Right cardiac atrium (tissue), 5 donors: ENCODE data around the gene ABCC1. TPM values are rescaled to one million over a fixed set of nuclear protein-coding genes. Genes with fewer than 3 reads are reported as not detected.

Source experiments
- ATAC-seq, 2 donors: fragments of 200-7000 bp; cut with Tn5 transposase; one replicate each; pipeline versions ENCODE4 v1.8.0 to v1.9.1; 2020; ENCODE audit warnings: moderate library complexity in 2 of 2, mild to moderate bottlenecking in 1 of 2
- DNase-seq, 3 donors: peaks; one replicate each; pipeline ENCODE4 v3.0.0-alpha.2; 2020
- H3K27ac ChIP-seq: one replicate; pipeline ENCODE4 v1.5.1; 2013; ENCODE audit warnings: mild to moderate bottlenecking, low read length, control low read depth, moderate library complexity
- H3K27me3 ChIP-seq: one replicate; pipeline ENCODE4 v1.6.1; 2013; ENCODE audit not compliant: control insufficient read depth, insufficient read depth
- H3K4me1 ChIP-seq: one replicate; pipeline ENCODE4 v1.6.1; 2013; ENCODE audit warnings: low read length; ENCODE audit not compliant: control insufficient read depth, insufficient read depth
- H3K4me3 ChIP-seq: one replicate; pipeline ENCODE4 v1.5.1; 2013; ENCODE audit warnings: low read length, control low read depth
- H3K9me3 ChIP-seq: one replicate; pipeline ENCODE4 v1.6.1; 2013; ENCODE audit warnings: low read length; ENCODE audit not compliant: control insufficient read depth
- WGBS: extraction: QIAGEN DNeasy Blood & Tissue Kit; methylation state at CpG from one replicate; pipeline ENCODE4 v1.1.7; 2013; 5-methylcytosine and 5-hydroxymethylcytosine counted together
- intact Hi-C, 4 donors: fragments of 100-400 bp; cut with DNase I; formaldehyde crosslinking; loops; one replicate each; pipeline versions ENCODE4 v1.11.0 to v1.14.0; 2022 to 2023
- polyA plus RNA-seq: library from polyadenylated mRNA; stranded (reverse); fragments of 200-250 nt; gene quantifications from one replicate; pipeline ENCODE4 v1.2.3, GENCODE V29; 2013
- total RNA-seq, 4 donors: library from RNA; stranded (reverse); fragmentation: NEBNext Ultra II Directional; extraction: Animal tissue kit (Norgen Biotek cat#: 25700); gene quantifications; one replicate each; pipeline ENCODE4 v1.2.1, GENCODE V29; 2021
- donor health status: healthy with polysubstance abuse.
- donor health status: DM: no; HTN: yes; CAD: no.
- donor health status: DM: no; HTN: no; CAD: no.
- donor health status: DM: no; HTN: yes; CAD: no; lungs with severe emphysema.
- donor health status: DM: yes; HTN: yes; CAD: no.

ABCC1 gene
- total and polyA plus RNA-seq, 5 donors: 9.7 to 30.9 (median 24.4) TPM

DNA sequence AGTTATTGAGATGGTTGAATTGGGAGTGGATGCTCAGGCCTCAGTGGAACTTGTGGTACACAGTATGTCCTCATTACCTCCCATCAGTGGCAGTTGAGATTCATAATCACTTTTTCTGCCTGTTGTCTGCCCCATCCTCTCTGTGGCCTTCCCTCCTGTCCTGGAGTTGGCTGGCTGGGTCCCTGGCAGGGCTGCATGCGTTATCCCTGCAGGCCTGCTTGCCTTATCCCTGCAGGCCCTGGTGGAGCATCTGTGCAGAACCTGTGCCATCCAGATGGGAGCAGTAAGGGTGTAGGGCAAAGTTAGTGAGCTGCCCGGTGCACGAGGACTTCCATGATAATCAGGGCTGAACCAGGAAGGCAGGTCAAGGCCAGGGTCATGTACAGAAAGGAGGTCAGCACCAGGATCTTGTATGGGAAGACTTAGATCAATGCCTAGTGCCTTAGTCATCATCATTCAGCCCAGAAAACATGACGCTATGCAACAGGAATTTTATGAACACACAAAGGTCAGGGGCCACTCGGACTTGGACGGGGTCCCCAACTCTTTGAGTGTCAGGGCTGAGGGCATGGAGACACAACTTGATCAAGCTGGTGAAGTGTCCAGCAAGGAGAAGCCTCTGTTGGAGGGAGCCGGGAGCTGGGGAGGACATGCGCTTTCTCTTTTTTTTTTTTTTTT lies 47.2 kb downstream of the ABCC1 start:
- Histone ChIP-seq H3K4me3 (no peak overlapping the region), H3K27ac (peak overlapping the region; percentile 89), H3K27me3 (no peaks in the 10 kb centered on the region), H3K4me1 (peaks cover 18% of the 10 kb centered on the region), H3K9me3 (no peaks in the 10 kb centered on the region)
- WGBS: 40% methylated on average over 8 of the region's 8 CpGs
- intact Hi-C loops: loop anchor here in 1 of 4 donors (10.0 kb wide), 1 partner anchor 52 kb away; the partner anchor contains the start of gene ABCC1
- DNase-seq (peak; percentile 67 to 79 (median 78)), ATAC-seq (peak; percentile 45 to 67)

DNA sequence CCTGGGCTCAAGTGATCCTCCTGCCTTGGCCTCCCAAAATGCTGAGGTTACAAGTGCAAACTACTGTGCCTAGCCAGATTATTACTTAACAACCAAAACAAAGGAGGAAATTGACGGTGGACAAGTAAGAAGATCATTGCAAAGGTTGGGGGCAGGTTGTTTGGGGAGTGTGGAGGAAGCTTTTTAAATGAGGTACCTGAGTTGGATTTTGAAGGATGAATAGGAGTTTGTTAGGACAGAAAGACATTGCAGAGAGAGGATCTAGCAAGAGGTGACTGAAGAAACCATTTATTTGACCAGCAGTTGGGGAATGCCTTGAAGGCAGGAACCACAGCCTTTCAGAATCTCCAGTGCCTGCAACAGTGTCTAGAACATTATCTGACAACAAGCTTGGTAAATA lies 51.3 kb downstream of the ABCC1 start:
- intact Hi-C loops: no loop called here
- DNase-seq (no peak), ATAC-seq (no peak)
- Histone ChIP-seq H3K4me3 (no peak overlapping the region), H3K9me3 (no peaks in the 10 kb centered on the region), H3K27me3 (no peaks in the 10 kb centered on the region), H3K4me1 (peaks cover 7% of the 10 kb centered on the region), H3K27ac (no peak overlapping the region)
- 88% methylated on average over 1 of the region's 1 CpG for WGBS

DNA sequence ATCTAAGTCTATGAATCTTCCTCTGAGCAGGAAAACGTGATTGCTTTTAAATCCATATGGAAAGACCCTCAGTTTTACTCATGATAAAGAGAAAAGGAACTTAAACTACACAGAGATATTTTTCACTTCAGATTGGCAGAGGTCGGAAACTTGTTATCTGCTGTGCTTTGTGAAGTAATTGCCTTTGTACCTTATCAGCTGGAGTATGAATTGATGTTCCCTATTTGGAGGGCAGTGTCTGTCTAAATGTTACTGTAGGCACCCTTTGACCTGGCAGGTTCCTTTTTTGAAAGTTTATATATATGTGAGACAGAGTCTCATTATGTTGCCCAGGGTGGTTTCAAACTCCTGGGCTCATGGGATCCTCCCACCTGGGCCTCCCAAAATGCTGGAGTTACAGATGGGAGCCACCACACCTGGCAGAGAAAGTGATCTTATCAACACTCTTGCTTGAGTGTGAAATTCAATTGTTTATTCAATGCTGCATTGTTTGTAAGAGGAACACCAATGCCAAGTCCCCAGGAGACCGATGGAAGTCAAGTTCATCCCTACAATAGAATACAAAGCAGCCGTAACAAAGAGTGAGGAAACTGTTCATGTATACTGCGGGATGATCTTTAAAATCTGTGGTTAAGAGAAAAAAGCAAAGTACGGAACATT lies 52.3 kb downstream of the ABCC1 start:
- WGBS: 68% methylated on average over 6 of the region's 6 CpGs
- H3K27me3 ChIP-seq: no peaks in the 10 kb centered on the region
- H3K9me3 ChIP-seq: no peaks in the 10 kb centered on the region
- DNase-seq (no peak), ATAC-seq (no peak)
- intact Hi-C loops: no loop called here
- H3K4me1 ChIP-seq: peaks cover 1% of the 10 kb centered on the region
- H3K27ac ChIP-seq: no peak overlapping the region
- no peak overlapping the region for H3K4me3 ChIP-seq

DNA sequence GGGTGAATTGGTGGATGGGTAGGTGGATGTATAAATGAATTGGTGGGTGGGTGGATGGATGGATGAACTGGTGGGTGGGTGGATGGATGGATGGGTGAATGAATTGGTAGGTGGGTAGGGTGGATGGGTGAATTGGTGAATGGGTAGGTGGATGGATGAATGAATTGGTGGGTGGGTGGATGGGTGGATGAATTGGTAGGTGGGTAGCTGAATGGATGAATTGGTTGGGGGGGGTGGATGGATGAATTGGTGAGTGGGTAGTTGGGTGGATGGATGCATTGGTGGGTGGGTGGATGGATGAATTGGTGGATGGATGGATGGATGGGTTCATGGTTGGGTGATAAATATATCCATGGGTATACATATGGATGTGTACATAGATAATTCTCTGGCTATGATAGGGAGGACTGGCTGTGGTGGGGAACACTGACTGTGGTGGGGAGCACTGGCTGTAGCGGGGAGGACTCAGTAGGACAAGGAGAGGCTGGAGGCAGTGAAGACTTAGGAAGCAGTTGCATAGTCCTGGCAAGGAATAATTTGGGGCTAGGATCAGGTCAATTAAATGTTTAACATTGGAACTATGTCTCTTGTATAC lies 54.4 kb downstream of the ABCC1 start:
- Histone ChIP-seq H3K27me3 (no peaks in the 10 kb centered on the region), H3K9me3 (no peaks in the 10 kb centered on the region), H3K4me3 (no peak overlapping the region), H3K4me1 (no peaks in the 10 kb centered on the region), H3K27ac (no peak overlapping the region)
- WGBS: 0% methylated on average over 1 of the region's 1 CpG
- DNase-seq (no peak), ATAC-seq (no peak)
- intact Hi-C loops: no loop called here

DNA sequence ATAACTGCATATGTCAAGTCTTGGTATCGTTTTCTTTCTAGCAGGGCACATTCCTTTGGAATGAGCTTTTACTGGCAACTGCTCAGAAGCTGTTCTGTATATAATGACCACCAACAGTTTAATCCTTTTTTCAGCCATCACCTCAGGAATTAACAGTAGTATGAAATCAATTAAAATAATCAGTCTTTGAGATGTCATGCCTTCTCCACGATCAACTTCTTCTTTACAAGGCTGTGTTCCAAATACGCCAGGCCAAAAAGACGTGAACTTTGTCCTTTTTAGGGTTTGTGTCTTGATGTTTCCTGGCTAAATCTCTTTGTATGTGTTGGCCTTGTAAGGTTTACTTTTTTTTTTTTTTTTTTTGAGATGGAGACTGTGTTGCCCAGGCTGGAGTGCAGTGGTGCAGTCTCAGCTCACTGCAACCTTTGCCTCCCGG lies 54.9 kb downstream of the ABCC1 start:
- DNase-seq: no peak
- Histone ChIP-seq H3K27ac (no peak overlapping the region), H3K4me1 (no peaks in the 10 kb centered on the region), H3K9me3 (no peaks in the 10 kb centered on the region), H3K27me3 (no peaks in the 10 kb centered on the region), H3K4me3 (no peak overlapping the region)
- no peak for ATAC-seq
- intact Hi-C loops: no loop called here
- 64% methylated on average over 5 of the region's 5 CpGs for WGBS

DNA sequence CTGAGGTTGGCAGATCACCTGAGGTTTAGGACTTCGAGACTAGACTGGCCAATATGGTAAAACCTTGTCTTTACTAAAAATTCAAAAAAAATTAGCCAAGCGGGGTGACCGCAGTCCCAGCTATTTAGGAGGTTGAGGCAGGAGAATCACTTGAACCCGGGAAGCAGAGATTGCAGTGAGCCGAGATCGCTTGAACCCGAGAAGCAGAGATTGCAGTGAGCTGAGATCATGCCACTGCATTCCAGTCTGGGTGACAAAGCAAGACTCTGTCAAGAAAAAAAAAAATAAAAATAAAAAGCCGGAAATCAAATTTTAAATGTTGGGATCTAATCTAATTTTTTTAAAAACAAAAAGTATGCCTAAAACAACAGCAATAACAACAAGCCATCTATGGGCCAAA lies 56.3 kb downstream of the ABCC1 start:
- H3K27ac ChIP-seq: no peak overlapping the region
- intact Hi-C loops: no loop called here
- DNase-seq (no peak), ATAC-seq (no peak)
- no peaks in the 10 kb centered on the region for H3K4me1 ChIP-seq
- 70% methylated on average over 8 of the region's 8 CpGs for WGBS
- H3K27me3 ChIP-seq: no peaks in the 10 kb centered on the region
- H3K4me3 ChIP-seq: no peak overlapping the region
- no peaks in the 10 kb centered on the region for H3K9me3 ChIP-seq

DNA sequence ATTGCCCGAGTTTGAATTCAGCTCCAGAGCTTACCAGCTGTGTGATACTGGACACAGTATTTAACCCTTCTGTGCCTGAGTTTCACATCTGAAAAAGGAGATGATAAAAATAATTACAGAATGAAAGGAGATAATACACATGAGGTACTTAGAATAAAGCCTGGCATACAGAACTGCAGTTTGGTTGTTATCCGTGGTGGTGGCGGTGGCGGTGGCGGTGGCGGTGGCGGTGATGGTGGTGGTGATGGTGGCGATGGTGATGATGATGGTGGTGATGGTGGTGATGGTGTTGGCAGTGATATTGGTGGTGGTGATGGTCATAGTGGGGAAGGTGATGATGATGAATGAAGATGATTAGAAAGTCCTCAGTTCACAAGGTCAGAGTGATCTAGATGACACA lies 57.2 kb downstream of the ABCC1 start:
- H3K4me3 ChIP-seq: no peak overlapping the region
- no peak overlapping the region for H3K27ac ChIP-seq
- H3K27me3 ChIP-seq: no peaks in the 10 kb centered on the region
- intact Hi-C loops: no loop called here
- no peak for DNase-seq
- WGBS: 82% methylated on average over 8 of the region's 8 CpGs
- H3K4me1 ChIP-seq: no peaks in the 10 kb centered on the region
- H3K9me3 ChIP-seq: no peaks in the 10 kb centered on the region
- no peak for ATAC-seq

DNA sequence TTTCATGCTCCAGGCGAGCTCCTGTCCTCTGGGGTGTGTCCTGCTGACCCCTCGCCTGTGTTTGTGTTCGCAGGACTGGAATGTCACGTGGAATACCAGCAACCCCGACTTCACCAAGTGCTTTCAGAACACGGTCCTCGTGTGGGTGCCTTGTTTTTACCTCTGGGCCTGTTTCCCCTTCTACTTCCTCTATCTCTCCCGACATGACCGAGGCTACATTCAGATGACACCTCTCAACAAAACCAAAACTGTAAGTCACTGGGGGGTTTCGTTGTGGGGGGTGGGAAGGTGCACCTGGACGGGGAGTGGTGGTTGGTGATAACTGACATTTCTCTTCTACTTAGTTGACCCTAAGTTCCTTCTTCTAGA lies 58.3 kb downstream of the ABCC1 start:
- Histone ChIP-seq H3K27ac (no peak overlapping the region), H3K27me3 (no peaks in the 10 kb centered on the region), H3K4me1 (no peaks in the 10 kb centered on the region), H3K9me3 (no peaks in the 10 kb centered on the region), H3K4me3 (no peak overlapping the region)
- intact Hi-C loops: no loop called here
- no peak for DNase-seq
- ATAC-seq: no peak
- 84% methylated on average over 11 of the region's 11 CpGs for WGBS

DNA sequence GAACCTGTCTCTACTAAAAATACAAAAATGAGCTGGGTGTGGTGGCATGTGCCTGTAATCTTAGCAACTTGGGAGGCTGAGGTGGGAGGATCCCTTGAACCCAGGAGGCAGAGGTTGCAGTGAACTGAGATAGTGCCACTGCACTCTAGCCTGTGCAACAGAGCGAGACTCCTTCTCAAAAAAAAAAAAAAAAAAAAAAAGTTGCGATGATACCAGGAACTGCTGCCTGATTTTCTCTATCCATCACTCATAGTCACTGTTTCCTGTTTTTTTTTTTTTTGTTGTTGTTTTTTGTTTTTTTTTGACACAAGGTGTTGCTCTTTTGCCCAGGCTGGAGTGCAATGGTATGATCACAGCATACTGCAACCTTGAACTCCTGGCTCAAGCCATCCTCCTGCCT lies 59.2 kb downstream of the ABCC1 start:
- intact Hi-C loops: no loop called here
- WGBS: 78% methylated on average over 2 of the region's 2 CpGs
- ATAC-seq: no peak
- Histone ChIP-seq H3K4me3 (no peak overlapping the region), H3K27ac (no peak overlapping the region), H3K9me3 (no peaks in the 10 kb centered on the region), H3K4me1 (no peaks in the 10 kb centered on the region), H3K27me3 (no peaks in the 10 kb centered on the region)
- DNase-seq: no peak

DNA sequence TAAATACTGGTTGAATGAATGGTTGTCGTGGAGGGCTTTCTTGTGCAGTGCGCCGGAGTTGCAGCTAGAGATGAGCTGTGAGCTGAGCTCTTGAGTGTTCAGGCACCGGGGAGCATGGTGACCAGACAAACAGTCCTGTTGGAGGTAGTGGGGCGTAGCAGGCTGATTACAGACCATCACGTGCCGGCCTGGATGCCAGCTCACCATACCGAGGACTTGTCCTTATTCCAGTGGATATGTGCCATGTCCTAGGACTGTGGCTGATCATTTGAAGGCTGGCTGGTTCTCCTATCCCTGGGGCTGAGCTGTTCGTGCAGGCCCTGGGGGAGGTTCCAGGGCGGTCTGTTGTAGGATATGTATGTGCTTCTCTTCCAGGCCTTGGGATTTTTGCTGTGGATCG lies 60.0 kb downstream of the ABCC1 start:
- intact Hi-C loops: no loop called here
- Histone ChIP-seq H3K9me3 (no peaks in the 10 kb centered on the region), H3K4me1 (no peaks in the 10 kb centered on the region), H3K4me3 (no peak overlapping the region), H3K27me3 (no peaks in the 10 kb centered on the region), H3K27ac (no peak overlapping the region)
- ATAC-seq (peak in 1 of 2 donors; percentile 49), DNase-seq (no peak)
- WGBS: 90% methylated on average over 11 of the region's 11 CpGs

DNA sequence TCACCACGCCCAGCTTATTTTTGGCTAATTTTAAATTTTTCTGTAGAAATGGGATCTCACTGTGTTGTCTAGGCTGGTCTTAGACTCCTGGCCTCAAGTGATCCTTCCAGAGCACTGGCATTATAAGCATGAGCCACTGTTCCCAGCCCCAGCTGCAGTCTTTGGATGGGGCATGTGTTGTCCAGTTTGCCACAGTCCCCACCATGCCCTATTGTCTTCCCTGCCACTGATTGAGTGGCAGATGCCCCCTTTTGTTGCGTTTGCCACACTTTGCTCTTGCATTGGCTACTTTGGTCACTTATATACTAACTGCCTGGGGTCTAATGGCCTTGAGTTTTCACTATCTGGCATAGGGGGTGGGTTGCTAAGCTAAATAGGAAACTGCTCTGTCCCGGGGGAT lies 60.8 kb downstream of the ABCC1 start:
- 95% methylated on average over 3 of the region's 3 CpGs for WGBS
- ATAC-seq (no peak), DNase-seq (no peak)
- H3K4me1 ChIP-seq: peaks cover 4% of the 10 kb centered on the region
- intact Hi-C loops: loop anchor here in 1 of 4 donors (10.0 kb wide), 1 partner anchor 125 kb away; the partner anchor contains the start of gene CEP20
- no peak overlapping the region for H3K27ac ChIP-seq
- no peaks in the 10 kb centered on the region for H3K27me3 ChIP-seq
- H3K9me3 ChIP-seq: no peaks in the 10 kb centered on the region
- H3K4me3 ChIP-seq: no peak overlapping the region
